Measurements from ENCODE around the gene TPP1. TPM values are rescaled to one million over a fixed set of nuclear protein-coding genes. Genes with fewer than 3 reads are reported as not detected.

TPP1 gene
- total and polyA plus RNA-seq, 2 donors (not counting 1 experiment from before 2014, with no cell fraction given) = 127 to 136 TPM

GRCh38 chr11:6629892-6630631 lies 10.8 kb upstream of the TPP1 start:
- no peak overlapping the region for H3K4me2 ChIP-seq (ENCODE audit: extremely low read depth, insufficient read depth, low read length)
- no peaks in the 10 kb centered on the region for H4K20me1 ChIP-seq (ENCODE audit: control insufficient read depth, extremely low read depth, insufficient read depth, low read length)
- no peaks in the 10 kb centered on the region for H3K36me3 ChIP-seq (ENCODE audit: control insufficient read depth, insufficient read depth, low read length)
- no peak overlapping the region for H2AFZ ChIP-seq (ENCODE audit: low read length)
- DNase-seq (ENCODE audit: low read depth in 2 of 2) = no peak
- no peaks in the 10 kb centered on the region for H3K9me3 ChIP-seq (ENCODE audit: control insufficient read depth, insufficient read depth, low read depth, low read length)
- H3K79me2 ChIP-seq (ENCODE audit: control insufficient read depth, insufficient read depth, low read length) = no peaks in the 10 kb centered on the region
- no peaks in the 10 kb centered on the region for H3K4me1 ChIP-seq (ENCODE audit: control insufficient read depth, extremely low read depth, insufficient read depth, low read length)
- H3K9ac ChIP-seq (ENCODE audit: insufficient read depth, low read length) = no peak overlapping the region
- TF ChIP-seq EZH2 (IDR thresholded peaks at IDR 0.05; ENCODE audit: low read length, missing control alignments) = no peak
- no peak for TF ChIP-seq CTCF (conservative IDR thresholded peaks at IDR 0.05 in 1 of 2, IDR thresholded peaks at IDR 0.05 in 1 of 2; ENCODE audit: low read depth in 1 of 2, low read length in 2 of 2)
- H3K4me3 ChIP-seq (replicated peaks in 1 of 4; ENCODE audit: control extremely low read depth in 1 of 4, insufficient read depth in 1 of 4, low read depth in 3 of 4, low read length in 4 of 4) = no peak overlapping the region
- no peaks in the 10 kb centered on the region for H3K27me3 ChIP-seq (ENCODE audit: control insufficient read depth, insufficient read depth, low read length)
- no peak overlapping the region for H3K27ac ChIP-seq (ENCODE audit: insufficient read depth, low read length)

- H3K4me1 ChIP-seq (ENCODE audit: control insufficient read depth, extremely low read depth, insufficient read depth, low read length) = no peaks in the 10 kb centered on the region
- H2AFZ ChIP-seq (ENCODE audit: low read length) = no peak overlapping the region
- no peaks in the 10 kb centered on the region for H3K9me3 ChIP-seq (ENCODE audit: control insufficient read depth, insufficient read depth, low read depth, low read length)
- no peak overlapping the region for H3K9ac ChIP-seq (ENCODE audit: insufficient read depth, low read length)
- H3K4me3 ChIP-seq (replicated peaks in 1 of 4; ENCODE audit: control extremely low read depth in 1 of 4, insufficient read depth in 1 of 4, low read depth in 3 of 4, low read length in 4 of 4) = no peak overlapping the region
- no peak for DNase-seq (ENCODE audit: low read depth in 2 of 2)
- no peaks in the 10 kb centered on the region for H4K20me1 ChIP-seq (ENCODE audit: control insufficient read depth, extremely low read depth, insufficient read depth, low read length)
- no peak overlapping the region for H3K4me2 ChIP-seq (ENCODE audit: extremely low read depth, insufficient read depth, low read length)
- no peaks in the 10 kb centered on the region for H3K27me3 ChIP-seq (ENCODE audit: control insufficient read depth, insufficient read depth, low read length)
- H3K27ac ChIP-seq (ENCODE audit: insufficient read depth, low read length) = no peak overlapping the region
- no peaks in the 10 kb centered on the region for H3K79me2 ChIP-seq (ENCODE audit: control insufficient read depth, insufficient read depth, low read length)
- H3K36me3 ChIP-seq (ENCODE audit: control insufficient read depth, insufficient read depth, low read length) = no peaks in the 10 kb centered on the region
- TF ChIP-seq CTCF (conservative IDR thresholded peaks at IDR 0.05 in 1 of 2, IDR thresholded peaks at IDR 0.05 in 1 of 2; ENCODE audit: low read depth in 1 of 2, low read length in 2 of 2) (no peak), EZH2 (IDR thresholded peaks at IDR 0.05; ENCODE audit: low read length, missing control alignments) (no peak)
Measured at GRCh38 chr11:6629573-6629891, 10.3 kb upstream of the TPP1 start.

- no peak overlapping the region for H3K4me3 ChIP-seq (replicated peaks in 1 of 4; ENCODE audit: control extremely low read depth in 1 of 4, insufficient read depth in 1 of 4, low read depth in 3 of 4, low read length in 4 of 4)
- H3K27me3 ChIP-seq (ENCODE audit: control insufficient read depth, insufficient read depth, low read length) = no peaks in the 10 kb centered on the region
- no peak overlapping the region for H3K27ac ChIP-seq (ENCODE audit: insufficient read depth, low read length)
- no peaks in the 10 kb centered on the region for H4K20me1 ChIP-seq (ENCODE audit: control insufficient read depth, extremely low read depth, insufficient read depth, low read length)
- no peaks in the 10 kb centered on the region for H3K79me2 ChIP-seq (ENCODE audit: control insufficient read depth, insufficient read depth, low read length)
- H2AFZ ChIP-seq (ENCODE audit: low read length) = no peak overlapping the region
- no peak for DNase-seq (ENCODE audit: low read depth in 2 of 2)
- no peak overlapping the region for H3K9ac ChIP-seq (ENCODE audit: insufficient read depth, low read length)
- no peaks in the 10 kb centered on the region for H3K9me3 ChIP-seq (ENCODE audit: control insufficient read depth, insufficient read depth, low read depth, low read length)
- TF ChIP-seq CTCF (conservative IDR thresholded peaks at IDR 0.05 in 1 of 2, IDR thresholded peaks at IDR 0.05 in 1 of 2; ENCODE audit: low read depth in 1 of 2, low read length in 2 of 2) (no peak), EZH2 (IDR thresholded peaks at IDR 0.05; ENCODE audit: low read length, missing control alignments) (no peak)
- no peaks in the 10 kb centered on the region for H3K4me1 ChIP-seq (ENCODE audit: control insufficient read depth, extremely low read depth, insufficient read depth, low read length)
- H3K4me2 ChIP-seq (ENCODE audit: extremely low read depth, insufficient read depth, low read length) = no peak overlapping the region
- H3K36me3 ChIP-seq (ENCODE audit: control insufficient read depth, insufficient read depth, low read length) = no peaks in the 10 kb centered on the region
Measured at GRCh38 chr11:6628526-6628925, 9.3 kb upstream of the TPP1 start.
